ENCODE measurements around the gene THRB.
"Not testable (repeated sequence)": the region's sequence is repeated elsewhere in the genome, so short reads cannot be mapped to it uniquely, and the experiment has no call there.

THRB gene

DNA sequence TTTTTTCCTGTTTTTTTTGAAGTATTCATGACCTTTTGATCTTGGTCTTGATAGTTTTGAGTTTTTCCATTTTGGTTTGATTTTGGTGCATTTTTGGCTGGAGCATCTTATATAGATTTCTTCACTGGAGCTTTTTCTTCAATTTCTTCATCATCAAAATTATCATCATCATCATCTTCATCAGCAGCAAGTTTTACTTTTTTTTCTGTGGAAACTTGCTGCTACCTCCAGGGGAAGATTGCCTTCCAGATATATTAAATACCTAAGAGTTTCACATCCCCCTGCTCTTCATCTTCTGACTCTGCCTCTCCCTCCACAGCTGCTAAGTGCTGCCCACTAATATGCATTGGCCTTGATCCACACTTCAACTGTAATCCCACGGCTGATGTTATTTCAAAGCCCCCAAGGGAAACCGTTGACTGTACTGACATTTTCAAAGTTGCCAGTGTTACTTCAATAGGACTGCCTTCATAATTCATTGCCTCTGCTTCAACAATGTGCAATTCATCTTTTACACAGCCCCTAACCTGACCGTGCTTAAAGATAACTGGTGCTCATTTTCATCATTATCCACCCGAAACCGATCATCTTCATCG is 397.9 kb downstream of the THRB start:
- no peak for DNase-seq (ENCODE audit: low spot score)

DNA sequence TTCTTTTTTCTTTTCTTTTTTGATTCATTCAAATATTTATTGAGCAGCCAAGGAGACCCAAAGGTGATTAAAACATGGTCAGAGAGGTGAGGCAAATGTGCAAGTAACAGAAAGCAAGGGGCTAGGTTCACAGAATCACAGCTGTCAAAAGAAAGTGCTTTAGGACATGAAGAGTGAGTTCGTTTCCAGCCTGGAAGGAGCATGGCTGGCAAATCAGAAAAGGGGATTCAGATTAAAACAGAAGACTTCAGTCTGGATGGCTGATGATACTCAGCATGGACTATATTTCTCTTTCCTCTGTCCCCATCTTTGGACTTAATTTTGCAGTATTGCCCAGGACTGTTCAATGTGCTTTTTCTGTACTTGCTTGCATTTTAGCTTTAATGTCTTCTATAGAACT is 398.4 kb downstream of the THRB start:
- no peak for DNase-seq (ENCODE audit: low spot score)

DNA sequence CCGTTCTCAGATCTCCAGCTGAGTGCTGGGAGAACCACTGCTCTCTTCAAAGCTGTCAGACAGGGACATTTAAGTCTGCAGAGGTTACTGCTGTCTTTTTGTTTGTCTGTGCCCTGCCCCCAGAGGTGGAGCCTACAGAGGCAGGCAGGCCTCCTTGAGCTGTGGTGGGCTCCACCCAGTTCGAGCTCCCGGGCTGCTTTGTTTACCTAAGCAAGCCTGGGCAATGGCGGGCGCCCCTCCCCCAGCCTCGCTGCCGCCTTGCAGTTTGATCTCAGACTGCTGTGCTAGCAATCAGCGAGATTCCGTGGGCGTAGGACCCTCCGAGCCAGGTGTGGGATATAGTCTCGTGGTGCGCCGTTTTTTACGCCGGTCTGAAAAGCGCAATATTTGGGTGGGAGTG is 399.8 kb downstream of the THRB start:
- DNase-seq (ENCODE audit: low spot score): not testable (repeated sequence)

DNA sequence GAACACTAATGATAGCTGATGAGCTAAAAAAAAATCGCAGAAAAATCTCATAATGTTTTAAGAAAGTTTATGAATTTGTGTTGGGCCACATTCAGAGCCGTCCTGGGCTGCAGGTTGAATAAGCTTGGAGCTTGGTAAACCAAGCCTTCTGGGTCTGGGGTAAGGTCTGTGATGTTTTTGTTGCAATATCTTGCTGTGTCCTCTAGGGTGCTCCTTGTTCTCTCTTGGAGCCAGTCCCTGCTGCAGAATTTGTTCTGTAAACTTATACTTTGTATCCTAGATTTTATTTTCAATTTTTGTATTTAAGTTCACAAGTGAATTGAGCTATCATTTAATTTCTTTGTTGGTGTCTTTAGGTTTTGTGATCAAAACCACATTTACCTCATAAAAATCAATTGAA is 405.9 kb downstream of the THRB start:
- no peak for DNase-seq (ENCODE audit: low spot score)

DNA sequence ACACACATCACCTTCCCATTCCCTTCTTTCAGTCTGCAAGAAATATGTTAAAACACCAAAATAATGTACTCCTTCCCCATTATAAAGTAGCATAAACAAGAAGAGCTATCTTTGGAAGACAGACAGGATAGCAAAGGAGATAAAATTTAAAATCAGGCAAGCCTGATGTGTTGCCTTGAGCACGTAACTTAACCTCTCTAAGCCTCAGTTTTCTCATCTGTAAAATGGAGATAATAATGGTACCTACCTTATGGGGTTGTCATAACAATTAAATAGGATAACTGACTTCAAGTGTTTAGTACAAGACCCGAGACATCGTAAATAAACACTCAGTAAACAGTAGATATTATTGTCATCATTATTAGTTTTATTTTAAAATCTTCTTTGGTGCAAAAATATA is 407.2 kb downstream of the THRB start:
- DNase-seq (ENCODE audit: low spot score): no peak

DNA sequence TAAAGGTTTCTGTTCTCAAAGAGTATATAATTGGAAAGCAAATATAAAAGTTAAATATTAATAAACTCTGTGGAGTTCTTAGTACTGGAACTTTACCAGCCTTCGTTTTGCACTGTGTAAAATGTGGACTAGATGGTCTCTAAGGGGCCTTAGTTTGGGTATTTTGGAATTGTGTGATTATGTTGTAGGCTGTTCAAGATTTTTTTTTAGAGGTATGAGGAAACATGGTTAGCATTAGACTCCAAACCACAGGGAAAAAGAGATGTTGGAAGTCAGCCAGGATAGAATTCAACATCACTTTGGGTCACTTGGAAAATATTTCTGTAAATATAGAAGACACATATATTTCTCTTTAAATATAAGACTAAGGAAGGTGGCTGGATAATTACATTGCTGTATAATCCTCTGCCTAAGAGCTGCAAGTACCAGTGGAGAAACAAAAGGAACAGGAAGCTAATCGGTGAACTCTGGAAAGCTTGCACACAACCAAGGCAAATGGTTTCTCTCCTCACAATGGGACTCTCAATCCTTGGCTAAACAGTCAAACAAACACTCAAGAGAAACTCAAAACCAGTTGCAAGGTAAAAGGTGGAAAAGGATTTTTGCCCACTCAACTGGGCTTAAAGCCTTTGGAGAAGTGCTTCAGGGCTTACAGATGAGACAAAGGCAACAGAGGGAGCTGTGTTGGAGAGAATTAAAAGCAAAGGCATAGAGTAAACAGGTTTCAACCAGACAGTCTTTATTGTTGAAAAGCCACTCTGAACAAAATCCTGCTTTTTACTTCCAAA is 407.8 kb downstream of the THRB start:
- no peak for DNase-seq (ENCODE audit: low spot score)

DNA sequence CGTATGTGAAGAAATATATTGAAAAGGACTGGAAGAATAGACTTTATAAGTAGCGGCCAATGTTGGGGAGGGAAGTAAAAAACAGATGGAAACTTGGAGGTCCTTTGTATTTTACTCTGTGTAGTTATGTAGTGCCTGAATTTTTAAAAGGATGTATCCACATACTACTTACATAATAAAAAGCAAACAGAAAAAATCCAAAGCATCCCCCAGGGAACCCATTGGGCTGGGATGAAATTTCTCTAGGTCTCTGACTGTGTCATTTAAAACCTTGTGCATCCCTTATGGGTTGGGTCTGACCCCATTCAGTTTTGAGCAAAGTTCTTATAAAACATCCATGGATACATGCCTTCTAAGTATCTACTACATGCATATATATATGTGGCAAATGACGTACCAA is 408.4 kb downstream of the THRB start:
- no peak for DNase-seq (ENCODE audit: low spot score)

DNA sequence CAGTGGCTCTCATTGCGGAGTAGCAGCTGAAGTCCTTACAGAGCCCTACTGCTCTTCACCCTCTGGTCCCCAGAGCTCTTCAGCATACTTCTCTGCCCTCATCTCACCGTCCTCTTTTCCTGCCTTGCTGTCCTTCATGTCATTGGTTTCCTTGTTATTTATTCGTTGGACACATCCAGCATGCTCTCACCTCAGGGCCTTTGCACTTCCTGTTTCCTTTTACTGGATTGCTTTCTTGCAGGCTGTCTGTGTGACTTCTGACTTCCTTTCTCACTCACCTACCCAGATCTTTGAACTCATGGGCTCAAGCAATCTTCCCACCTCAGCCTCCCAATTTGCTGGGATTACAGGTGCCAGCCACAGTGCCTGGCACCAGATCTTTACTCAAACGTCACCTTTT is 422.5 kb downstream of the THRB start:
- no peak for DNase-seq (ENCODE audit: low spot score)

DNA sequence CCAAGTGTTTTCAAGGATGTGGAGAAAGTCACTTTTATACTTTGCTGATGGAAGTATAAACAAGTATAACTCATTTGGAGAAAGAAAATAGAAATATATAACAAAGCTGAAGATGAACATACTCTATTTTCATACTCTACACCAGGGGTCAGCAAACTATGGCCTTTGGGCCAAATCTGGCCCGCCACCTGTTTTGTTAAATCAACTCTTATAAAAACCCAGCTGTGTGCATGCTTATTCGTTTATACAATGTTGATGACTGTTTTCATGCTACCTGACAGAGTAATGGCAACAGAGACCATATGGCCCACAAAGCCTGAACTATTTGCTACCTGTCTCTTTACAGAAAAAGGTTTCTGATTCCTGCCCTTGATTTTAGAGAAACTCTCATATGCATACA is 425.6 kb downstream of the THRB start:
- DNase-seq (ENCODE audit: low spot score): no peak

DNA sequence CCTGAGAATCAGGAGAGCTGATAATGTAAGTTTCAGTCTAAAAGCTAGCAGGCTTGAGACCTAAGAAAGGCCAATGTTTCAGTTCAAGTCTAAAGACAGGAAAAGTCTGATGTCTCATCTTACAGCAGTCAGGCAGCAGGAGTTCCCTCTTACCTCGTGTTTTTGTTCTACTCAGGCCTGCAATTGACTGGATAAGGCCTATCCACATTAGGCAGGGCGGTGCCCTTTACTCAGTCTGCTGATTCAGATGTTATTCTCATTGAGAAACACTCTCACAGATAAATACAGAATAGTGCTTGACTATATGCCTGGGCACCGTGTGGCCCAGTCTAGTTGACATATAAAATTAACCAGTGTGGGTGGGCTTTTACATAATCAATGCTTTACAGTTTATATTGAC is 427.2 kb downstream of the THRB start:
- no peak for DNase-seq (ENCODE audit: low spot score)

Data from globus pallidus (tissue), 1 donor.